GM23338 (cell line): Measurements from ENCODE around the gene HSD17B7. TPM values are rescaled to one million over a fixed set of nuclear protein-coding genes. Genes with fewer than 3 reads are reported as not detected.

Source experiments
- ATAC-seq: fragments of 200-7000 bp; cut with Tn5 transposase; 3 replicates; pipeline ENCODE4 v1.9.1; 2020
- DNase-seq: peaks from one replicate; pipeline ENCODE4 v3.0.0-alpha.2; 2015; ENCODE audit warnings: low spot score
- H2AFZ ChIP-seq: fragments of 200-600 bp; sonication (generic); 2 replicates; pipeline ENCODE4 v1.8.0; 2016; ENCODE audit warnings: antibody characterized with exemption, mild to moderate bottlenecking, moderate library complexity
- H3F3A ChIP-seq: fragments of 200-600 bp; sonication (generic); replicated peaks from 2 replicates; pipeline ENCODE4 v1.8.0; 2017; ENCODE audit warnings: antibody characterized with exemption, mixed run types, low read depth
- H3K27ac ChIP-seq: fragments of 200-600 bp; sonication (generic); 2 replicates; pipeline ENCODE4 v1.6.1; 2016; ENCODE audit warnings: low read depth
- H3K27me3 ChIP-seq: fragments of 200-600 bp; sonication (generic); 2 replicates; pipeline ENCODE4 v1.8.0; 2016; ENCODE audit warnings: mild to moderate bottlenecking, mixed run types, moderate library complexity; ENCODE audit not compliant: insufficient read depth
- H3K36me3 ChIP-seq: fragments of 200-600 bp; sonication (generic); 2 replicates; pipeline ENCODE4 v1.8.0; 2016; ENCODE audit warnings: mild to moderate bottlenecking; ENCODE audit not compliant: insufficient read depth
- H3K4me1 ChIP-seq: fragments of 200-600 bp; sonication (generic); 2 replicates; pipeline ENCODE4 v1.8.0; 2016; ENCODE audit warnings: mild to moderate bottlenecking, moderate library complexity; ENCODE audit not compliant: insufficient read depth
- H3K4me2 ChIP-seq: fragments of 200-600 bp; sonication (generic); 2 replicates; pipeline ENCODE4 v1.7.1; 2017; ENCODE audit warnings: mixed run types
- H3K4me3 ChIP-seq: fragments of 200-600 bp; sonication (generic); 2 replicates; pipeline ENCODE4 v1.6.1; 2016; ENCODE audit warnings: mixed run types
- H3K79me2 ChIP-seq: fragments of 200-600 bp; sonication (generic); replicated peaks from 2 replicates; pipeline ENCODE4 v1.8.0; 2017; ENCODE audit warnings: mild to moderate bottlenecking; ENCODE audit not compliant: insufficient read depth
- H3K9me2 ChIP-seq: fragments of 200-600 bp; sonication (generic); 2 replicates; pipeline ENCODE4 v1.8.0; 2017; ENCODE audit not compliant: insufficient read depth
- H4K20me1 ChIP-seq: fragments of 200-600 bp; sonication (generic); replicated peaks from 2 replicates; pipeline ENCODE4 v1.8.0; 2017; ENCODE audit warnings: mild to moderate bottlenecking; ENCODE audit not compliant: insufficient read depth
- H3K27ac Mint-ChIP-seq: 2 replicates; pipeline ENCODE4 v1.8.0; 2020; ENCODE audit warnings: inconsistent platforms, mild to moderate bottlenecking, moderate library complexity, mixed read lengths
- H3K27me3 Mint-ChIP-seq: 3 replicates; pipeline ENCODE4 v1.8.0; 2022; ENCODE audit warnings: low read depth, mild to moderate bottlenecking, moderate library complexity, mixed read lengths, inconsistent platforms; ENCODE audit not compliant: insufficient read depth, poor library complexity
- H3K36me3 Mint-ChIP-seq: 3 replicates; pipeline ENCODE4 v1.8.0; 2021; ENCODE audit warnings: low read depth, mild to moderate bottlenecking, inconsistent platforms, moderate library complexity, mixed read lengths
- H3K4me1 Mint-ChIP-seq: 3 replicates; pipeline ENCODE4 v1.8.0; 2020; ENCODE audit warnings: mild to moderate bottlenecking, inconsistent platforms, mixed read lengths
- H3K4me3 Mint-ChIP-seq: 3 replicates; pipeline ENCODE4 v1.8.0; 2021; ENCODE audit warnings: moderate library complexity, mild to moderate bottlenecking, inconsistent platforms, mixed read lengths
- H3K9me3 Mint-ChIP-seq: 3 replicates; pipeline ENCODE4 v1.8.0; 2020; ENCODE audit warnings: moderate library complexity, mild to moderate bottlenecking, inconsistent platforms, mixed read lengths
- CREB1 ChIP-seq: fragments of 250-450 bp; sonication (Bioruptor Pico); IDR thresholded peaks from 2 replicates; pipeline ENCODE4 v1.5.0; 2020; ENCODE audit warnings: low read depth, mild to moderate bottlenecking, moderate library complexity
- ETS1 ChIP-seq: IDR thresholded peaks from 2 replicates; pipeline ENCODE4 v1.6.1; 2016; ENCODE audit warnings: antibody characterized with exemption
- EZH2 ChIP-seq: fragments of 200-600 bp; sonication (generic); IDR thresholded peaks from one replicate; pipeline ENCODE4 v1.8.0; 2017; ENCODE audit warnings: antibody characterized with exemption, mild to moderate bottlenecking, low read depth; ENCODE audit not compliant: unreplicated experiment
- EZH2phosphoT487 ChIP-seq: fragments of 200-600 bp; sonication (generic); IDR thresholded peaks from one replicate; pipeline ENCODE4 v1.8.1; 2018; ENCODE audit warnings: antibody characterized with exemption; ENCODE audit not compliant: unreplicated experiment
- JUNB ChIP-seq: IDR thresholded peaks from one replicate; pipeline ENCODE4 v1.6.1; 2016; ENCODE audit warnings: antibody characterized with exemption; ENCODE audit not compliant: unreplicated experiment
- NANOG ChIP-seq: IDR thresholded peaks from 2 replicates; pipeline ENCODE4 v1.6.1; 2016; ENCODE audit warnings: antibody characterized with exemption, borderline replicate concordance
- POLR2AphosphoS5 ChIP-seq: IDR thresholded peaks from 2 replicates; pipeline ENCODE4 v1.6.1; 2016; ENCODE audit warnings: antibody characterized with exemption, low read depth
- REST ChIP-seq: IDR thresholded peaks from one replicate; pipeline ENCODE4 v1.6.1; 2018; ENCODE audit warnings: antibody characterized with exemption; ENCODE audit not compliant: unreplicated experiment
- STAT1 ChIP-seq: IDR thresholded peaks from one replicate; pipeline ENCODE4 v1.6.1; 2016; ENCODE audit warnings: antibody characterized with exemption; ENCODE audit not compliant: unreplicated experiment
- ZNF114 ChIP-seq: fragments of 250-450 bp; sonication (Bioruptor Pico); IDR thresholded peaks from 2 replicates; pipeline ENCODE4 v1.5.0; 2020; ENCODE audit warnings: mild to moderate bottlenecking, moderate library complexity
- ZNF331 ChIP-seq: fragments of 250-450 bp; sonication (Bioruptor Pico); IDR thresholded peaks from 2 replicates; pipeline ENCODE4 v1.5.0; 2020; ENCODE audit warnings: low read depth, mild to moderate bottlenecking, moderate library complexity
- ZNF462 ChIP-seq: fragments of 250-450 bp; sonication (Bioruptor Pico); IDR thresholded peaks from 2 replicates; pipeline ENCODE4 v1.5.0; 2020; ENCODE audit warnings: mild to moderate bottlenecking, moderate library complexity
- polyA plus RNA-seq: library from polyadenylated mRNA; unstranded; fragments of >200 nt; fragmentation: Nextera tagmentation; extraction: Ambion mirVana; gene quantifications from 2 replicates; pipeline ENCODE4 v1.2.1, GENCODE V29; 2016
- total RNA-seq: library from RNA; depleted of rRNA; stranded (reverse); fragments of >200 nt; shearing (Covaris generic); gene quantifications from 2 replicates; pipeline ENCODE4 v1.2.3, GENCODE V29; 2014
- TF ChIP-seq, protein P1 (sequence below), 2 experiments: fragments of 200-600 bp in 1 of 2; sonication (generic) in 1 of 2; conservative IDR thresholded peaks; 2 replicates each; pipeline versions ENCODE4 v1.5.1 to v1.6.1; 2016 to 2017; ENCODE audit warnings: antibody characterized with exemption in 2 of 2, low read depth in 2 of 2, mild to moderate bottlenecking in 2 of 2, moderate library complexity in 1 of 2

Gene HSD17B7
- total and polyA plus RNA-seq, 2 experiments from 2014 or later, result 30.9 to 31.9 TPM

DNA sequence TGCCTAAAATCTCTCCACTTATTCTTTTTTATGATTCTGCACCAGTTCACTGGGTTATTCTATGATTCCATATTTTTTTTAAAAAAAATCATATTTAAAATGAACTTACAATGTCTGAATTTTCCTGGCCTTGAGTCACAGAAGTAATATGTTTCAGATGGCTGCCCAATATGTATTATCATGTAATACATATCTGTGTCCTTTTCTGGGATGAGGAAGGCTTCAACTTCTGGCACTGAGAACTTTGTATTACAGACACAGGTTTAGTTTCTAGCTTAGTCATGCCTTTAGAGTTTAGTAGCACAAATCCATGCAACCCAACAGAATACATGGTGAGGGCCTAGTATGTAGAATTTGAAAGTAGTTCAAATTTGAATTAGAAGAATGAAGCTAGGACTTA lies 7.8 kb upstream of the HSD17B7 start:
- H3K27me3 ChIP-seq, result no peaks in the 10 kb centered on the region
- H3K79me2 ChIP-seq, result no peaks in the 10 kb centered on the region
- Mint-ChIP-seq H3K27me3 (no peaks in the 10 kb centered on the region), H3K4me3 (no peak overlapping the region), H3K27ac (no peak overlapping the region), H3K4me1 (peaks cover 11% of the 10 kb centered on the region; the same call in 2 of the 3 replicates), H3K36me3 (no peaks in the 10 kb centered on the region), H3K9me3 (no peaks in the 10 kb centered on the region)
- H2AFZ ChIP-seq, result no peak overlapping the region
- no peaks in the 10 kb centered on the region for H4K20me1 ChIP-seq
- no peak overlapping the region for H3K27ac ChIP-seq
- TF ChIP-seq ZNF462 (CRISPR knock-in tag) (no peak), ZNF114 (CRISPR knock-in tag) (no peak), ETS1 (no peak), CREB1 (CRISPR knock-in tag) (no peak), STAT1 (no peak), POLR2AphosphoS5 (no peak), JUNB (no peak), REST (no peak), EZH2 (no peak), ZNF331 (no peak), NANOG (no peak), EZH2phosphoT487 (no peak)
- TF ChIP-seq, protein P1, sequence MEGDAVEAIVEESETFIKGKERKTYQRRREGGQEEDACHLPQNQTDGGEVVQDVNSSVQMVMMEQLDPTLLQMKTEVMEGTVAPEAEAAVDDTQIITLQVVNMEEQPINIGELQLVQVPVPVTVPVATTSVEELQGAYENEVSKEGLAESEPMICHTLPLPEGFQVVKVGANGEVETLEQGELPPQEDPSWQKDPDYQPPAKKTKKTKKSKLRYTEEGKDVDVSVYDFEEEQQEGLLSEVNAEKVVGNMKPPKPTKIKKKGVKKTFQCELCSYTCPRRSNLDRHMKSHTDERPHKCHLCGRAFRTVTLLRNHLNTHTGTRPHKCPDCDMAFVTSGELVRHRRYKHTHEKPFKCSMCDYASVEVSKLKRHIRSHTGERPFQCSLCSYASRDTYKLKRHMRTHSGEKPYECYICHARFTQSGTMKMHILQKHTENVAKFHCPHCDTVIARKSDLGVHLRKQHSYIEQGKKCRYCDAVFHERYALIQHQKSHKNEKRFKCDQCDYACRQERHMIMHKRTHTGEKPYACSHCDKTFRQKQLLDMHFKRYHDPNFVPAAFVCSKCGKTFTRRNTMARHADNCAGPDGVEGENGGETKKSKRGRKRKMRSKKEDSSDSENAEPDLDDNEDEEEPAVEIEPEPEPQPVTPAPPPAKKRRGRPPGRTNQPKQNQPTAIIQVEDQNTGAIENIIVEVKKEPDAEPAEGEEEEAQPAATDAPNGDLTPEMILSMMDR (conservative IDR thresholded peaks at IDR 0.05; ENCODE audit: low read depth in 2 of 2), result no peak
- ATAC-seq (no peak), DNase-seq (no peak)
- no peak overlapping the region for H3K4me2 ChIP-seq
- no peaks in the 10 kb centered on the region for H3K4me1 ChIP-seq
- H3K9me2 ChIP-seq, result peaks cover 6% of the 10 kb centered on the region; the same call in 1 of the 2 replicates
- no peaks in the 10 kb centered on the region for H3K36me3 ChIP-seq
- no peaks in the 10 kb centered on the region for H3F3A ChIP-seq
- H3K4me3 ChIP-seq, result no peak overlapping the region
